PFSK-1 (cell line): ENCODE results near the gene DIAPH1.

Experiments
- FOXP2 ChIP-seq: optimal IDR thresholded peaks from 2 replicates; pipeline ENCODE3; 2011; ENCODE audit warnings: borderline replicate concordance, control low read depth, inconsistent platforms; ENCODE audit not compliant: insufficient read depth; ENCODE audit errors: extremely low read length, extremely low read depth
- POLR2AphosphoS5 ChIP-seq: IDR thresholded peaks from 2 replicates; pipeline ENCODE4 v1.6.1; 2012; ENCODE audit warnings: low read depth, mild to moderate bottlenecking, control low read depth, low read length, moderate library complexity
- REST ChIP-seq, 2 experiments: IDR thresholded peaks; 2 replicates each; pipeline versions ENCODE4 v1.6.1 to v1.8.0; 2011 to 2012; ENCODE audit warnings: low read depth in 2 of 2, low read length in 2 of 2, control low read depth in 1 of 2, inconsistent platforms in 1 of 2, mild to moderate bottlenecking in 1 of 2, moderate library complexity in 1 of 2; ENCODE audit not compliant: insufficient read depth in 1 of 2
- SIN3A ChIP-seq: IDR thresholded peaks from 2 replicates; pipeline ENCODE4 v1.6.1; 2012; ENCODE audit warnings: mild to moderate bottlenecking, low read length, moderate library complexity, borderline replicate concordance; ENCODE audit not compliant: insufficient read depth
- TAF1 ChIP-seq: IDR thresholded peaks from 2 replicates; pipeline ENCODE4 v1.6.1; 2012; ENCODE audit warnings: low read length, control low read depth, borderline replicate concordance; ENCODE audit not compliant: insufficient read depth

Gene DIAPH1

GRCh38 chr5:141573489-141574121, 45.2 kb downstream of the DIAPH1 start:
- TF ChIP-seq REST (IDR thresholded peaks at IDR 0.05; ENCODE audit: insufficient read depth in 1 of 2, low read depth in 2 of 2, low read length in 2 of 2) (no peak), SIN3A (no peak), POLR2AphosphoS5 (no peak), FOXP2 (no peak), TAF1 (no peak)

- TF ChIP-seq FOXP2 (no peak), SIN3A (no peak), TAF1 (no peak), POLR2AphosphoS5 (no peak), REST (IDR thresholded peaks at IDR 0.05; ENCODE audit: insufficient read depth in 1 of 2, low read depth in 2 of 2, low read length in 2 of 2) (no peak)
These were observed 48.1 kb downstream of the DIAPH1 start for GRCh38 chr5:141570655-141571054.

GRCh38 chr5:141567513-141568117, 51.2 kb downstream of the DIAPH1 start:
- TF ChIP-seq REST (IDR thresholded peaks at IDR 0.05; ENCODE audit: insufficient read depth in 1 of 2, low read depth in 2 of 2, low read length in 2 of 2) = no peak
- no peak for TF ChIP-seq POLR2AphosphoS5
- no peak for TF ChIP-seq TAF1
- no peak for TF ChIP-seq FOXP2
- no peak for TF ChIP-seq SIN3A

- TF ChIP-seq SIN3A (no peak), REST (IDR thresholded peaks at IDR 0.05; ENCODE audit: insufficient read depth in 1 of 2, low read depth in 2 of 2, low read length in 2 of 2) (no peak), FOXP2 (no peak), POLR2AphosphoS5 (no peak), TAF1 (no peak)
These were observed 52.8 kb downstream of the DIAPH1 start for GRCh38 chr5:141565826-141566570.
